Measurements from ENCODE around the gene BCL2L1.

BCL2L1 gene

DNA sequence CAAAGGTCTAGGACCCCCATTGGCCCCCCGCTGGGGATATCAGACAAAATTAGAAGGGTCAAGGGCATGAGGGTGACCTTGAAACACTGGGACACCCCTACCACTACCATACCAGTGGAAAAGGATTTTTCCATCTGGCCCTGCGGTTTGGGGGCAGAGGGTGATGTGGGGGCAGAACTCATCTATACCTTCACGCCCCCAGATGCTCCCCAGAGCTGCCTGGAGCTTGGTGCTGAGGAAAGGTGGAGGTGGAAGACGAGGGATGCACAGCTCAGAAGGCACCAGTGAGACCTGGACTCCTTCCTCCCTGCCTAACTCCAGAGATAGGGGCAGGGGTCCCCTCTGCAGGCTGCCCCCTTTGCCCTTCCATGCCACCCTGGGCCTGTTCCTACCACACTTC is 83.9 kb downstream of the BCL2L1 start:
- Histone ChIP-seq H3K4me1 (ENCODE audit: control extremely low read depth in 1 of 4, control insufficient read depth in 4 of 4, insufficient read depth in 4 of 4, low read length in 3 of 4) (peaks cover 0 to 8% (median 4%) of the 10 kb centered on the region in 4 experiments), H3K9me3 (ENCODE audit: control extremely low read depth in 1 of 5, control insufficient read depth in 4 of 5, insufficient read depth in 2 of 5, low read depth in 1 of 5, low read length in 4 of 5) (no peaks in the 10 kb centered on the region), H3K4me3 (ENCODE audit: control insufficient read depth in 1 of 7, extremely low read depth in 1 of 7, insufficient read depth in 4 of 7, low read depth in 2 of 7, low read length in 6 of 7) (no peak overlapping the region), H3K27ac (ENCODE audit: insufficient read depth in 1 of 2, low read depth in 1 of 2, low read length in 2 of 2, poor library complexity in 1 of 2, severe bottlenecking in 2 of 2) (no peak overlapping the region), H3K36me3 (ENCODE audit: control insufficient read depth in 4 of 4, insufficient read depth in 4 of 4, low read length in 3 of 4) (no peaks in the 10 kb centered on the region), H3K27me3 (replicated peaks in 2 of 5; ENCODE audit: control insufficient read depth in 4 of 5, insufficient read depth in 5 of 5, low read length in 4 of 5) (no peaks in the 10 kb centered on the region)
- POLR2A ChIA-PET, result no interaction called here
- CTCF ChIA-PET, result interaction anchor here (0.6 to 1.4 kb wide), 5 partner anchors 10 to 90 kb away, joined by 3 to 6 read pairs (median 3); no protein-coding TSS in a partner anchor
- WGBS (ENCODE audit: insufficient coverage), result 100% methylated on average over 2 of the region's 4 CpGs
- no peak for DNase-seq

- Histone ChIP-seq H3K4me1 (ENCODE audit: control extremely low read depth in 1 of 4, control insufficient read depth in 4 of 4, insufficient read depth in 4 of 4, low read length in 3 of 4) (peaks cover 0 to 8% (median 4%) of the 10 kb centered on the region in 4 experiments), H3K27me3 (replicated peaks in 2 of 5; ENCODE audit: control insufficient read depth in 4 of 5, insufficient read depth in 5 of 5, low read length in 4 of 5) (no peaks in the 10 kb centered on the region), H3K27ac (ENCODE audit: insufficient read depth in 1 of 2, low read depth in 1 of 2, low read length in 2 of 2, poor library complexity in 1 of 2, severe bottlenecking in 2 of 2) (no peak overlapping the region), H3K4me3 (ENCODE audit: control insufficient read depth in 1 of 7, extremely low read depth in 1 of 7, insufficient read depth in 4 of 7, low read depth in 2 of 7, low read length in 6 of 7) (no peak overlapping the region), H3K9me3 (ENCODE audit: control extremely low read depth in 1 of 5, control insufficient read depth in 4 of 5, insufficient read depth in 2 of 5, low read depth in 1 of 5, low read length in 4 of 5) (no peaks in the 10 kb centered on the region), H3K36me3 (ENCODE audit: control insufficient read depth in 4 of 4, insufficient read depth in 4 of 4, low read length in 3 of 4) (no peaks in the 10 kb centered on the region)
- CTCF ChIA-PET, result interaction anchor here (0.6 to 1.2 kb wide), 3 partner anchors 15 to 86 kb away, joined by 3 to 6 read pairs (median 3); no protein-coding TSS in a partner anchor
- POLR2A ChIA-PET, result no interaction called here
- WGBS (ENCODE audit: insufficient coverage), result 100% methylated on average over 1 of the region's 4 CpGs
- DNase-seq, result no peak
Measured at GRCh38 chr20:31638317-31638716, 84.4 kb downstream of the BCL2L1 start.

DNA sequence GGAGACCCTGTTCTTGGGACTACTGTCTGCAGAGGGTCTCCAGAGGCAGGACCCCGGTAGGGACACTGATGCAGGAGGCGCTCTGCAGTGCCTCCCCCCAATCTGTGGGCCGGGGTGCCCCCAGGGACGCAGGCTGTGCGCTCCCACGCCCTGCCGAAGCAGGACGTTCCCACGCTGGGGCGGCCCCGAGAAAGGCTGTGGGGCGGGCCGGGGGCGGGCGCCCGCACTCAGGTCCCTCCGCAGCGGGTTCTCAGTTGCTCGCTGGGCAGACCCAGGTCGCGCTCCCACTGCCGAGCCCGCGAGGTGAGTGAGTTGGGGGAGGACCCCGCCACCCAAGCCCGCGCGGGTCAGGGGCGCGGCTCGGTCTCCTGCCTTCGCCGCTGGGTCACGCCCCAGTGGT is 85.0 kb downstream of the BCL2L1 start, which contains the start of gene COX4I2:
Gene COX4I2 (plus strand): TSS at position 253 of the 400 bp plus-strand sequence. CDS start 1,106 bp downstream, outside the sequence.
- Histone ChIP-seq H3K27ac (ENCODE audit: insufficient read depth in 1 of 2, low read depth in 1 of 2, low read length in 2 of 2, poor library complexity in 1 of 2, severe bottlenecking in 2 of 2) (no peak within 1 kb of the TSS), H3K4me3 (ENCODE audit: control insufficient read depth in 1 of 7, extremely low read depth in 1 of 7, insufficient read depth in 4 of 7, low read depth in 2 of 7, low read length in 6 of 7) (no peak within 1 kb of the TSS), H3K9me3 (ENCODE audit: control extremely low read depth in 1 of 5, control insufficient read depth in 4 of 5, insufficient read depth in 2 of 5, low read depth in 1 of 5, low read length in 4 of 5) (no peaks in the 10 kb centered on the region), H3K36me3 (ENCODE audit: control insufficient read depth in 4 of 4, insufficient read depth in 4 of 4, low read length in 3 of 4) (no peaks in the 10 kb centered on the region), H3K4me1 (ENCODE audit: control extremely low read depth in 1 of 4, control insufficient read depth in 4 of 4, insufficient read depth in 4 of 4, low read length in 3 of 4) (peaks cover 0 to 2% (median under 1%) of the 10 kb centered on the region in 4 experiments), H3K27me3 (replicated peaks in 2 of 5; ENCODE audit: control insufficient read depth in 4 of 5, insufficient read depth in 5 of 5, low read length in 4 of 5) (no peaks in the 10 kb centered on the region)
- ChIA-PET CTCF (interaction anchor here (0.6 to 1.1 kb wide), 2 partner anchors 82 to 86 kb away, joined by 3 read pairs; no protein-coding TSS in a partner anchor), POLR2A (no interaction called here)
- DNase-seq, result no peak
- WGBS (ENCODE audit: insufficient coverage), result 59% methylated on average over 29 of the region's 34 CpGs

GRCh38 chr20:31633339-31633914 is 89.2 kb downstream of the BCL2L1 start:
- WGBS (ENCODE audit: insufficient coverage), result 94% methylated on average over 7 of the region's 14 CpGs
- H3K27ac ChIP-seq (ENCODE audit: insufficient read depth in 1 of 2, low read depth in 1 of 2, low read length in 2 of 2, poor library complexity in 1 of 2, severe bottlenecking in 2 of 2), result no peak overlapping the region
- H3K4me3 ChIP-seq (ENCODE audit: control insufficient read depth in 1 of 7, extremely low read depth in 1 of 7, insufficient read depth in 4 of 7, low read depth in 2 of 7, low read length in 6 of 7), result no peak overlapping the region
- ChIA-PET POLR2A (interaction anchor here (0.6 kb wide), 1 partner anchor 90 kb away, joined by 3 read pairs; no protein-coding TSS in a partner anchor), CTCF (interaction anchor here (0.8 to 5.8 kb wide), 28 partner anchors 8 to 184 kb away, joined by 3 to 53 read pairs (median 5); no protein-coding TSS in a partner anchor)
- no peaks in the 10 kb centered on the region for H3K36me3 ChIP-seq (ENCODE audit: control insufficient read depth in 4 of 4, insufficient read depth in 4 of 4, low read length in 3 of 4)
- no peaks in the 10 kb centered on the region for H3K27me3 ChIP-seq (replicated peaks in 2 of 5; ENCODE audit: control insufficient read depth in 4 of 5, insufficient read depth in 5 of 5, low read length in 4 of 5)
- H3K9me3 ChIP-seq (ENCODE audit: control extremely low read depth in 1 of 5, control insufficient read depth in 4 of 5, insufficient read depth in 2 of 5, low read depth in 1 of 5, low read length in 4 of 5), result no peaks in the 10 kb centered on the region
- no peaks in the 10 kb centered on the region for H3K4me1 ChIP-seq (ENCODE audit: control extremely low read depth in 1 of 4, control insufficient read depth in 4 of 4, insufficient read depth in 4 of 4, low read length in 3 of 4)
- DNase-seq, result no peak

DNA sequence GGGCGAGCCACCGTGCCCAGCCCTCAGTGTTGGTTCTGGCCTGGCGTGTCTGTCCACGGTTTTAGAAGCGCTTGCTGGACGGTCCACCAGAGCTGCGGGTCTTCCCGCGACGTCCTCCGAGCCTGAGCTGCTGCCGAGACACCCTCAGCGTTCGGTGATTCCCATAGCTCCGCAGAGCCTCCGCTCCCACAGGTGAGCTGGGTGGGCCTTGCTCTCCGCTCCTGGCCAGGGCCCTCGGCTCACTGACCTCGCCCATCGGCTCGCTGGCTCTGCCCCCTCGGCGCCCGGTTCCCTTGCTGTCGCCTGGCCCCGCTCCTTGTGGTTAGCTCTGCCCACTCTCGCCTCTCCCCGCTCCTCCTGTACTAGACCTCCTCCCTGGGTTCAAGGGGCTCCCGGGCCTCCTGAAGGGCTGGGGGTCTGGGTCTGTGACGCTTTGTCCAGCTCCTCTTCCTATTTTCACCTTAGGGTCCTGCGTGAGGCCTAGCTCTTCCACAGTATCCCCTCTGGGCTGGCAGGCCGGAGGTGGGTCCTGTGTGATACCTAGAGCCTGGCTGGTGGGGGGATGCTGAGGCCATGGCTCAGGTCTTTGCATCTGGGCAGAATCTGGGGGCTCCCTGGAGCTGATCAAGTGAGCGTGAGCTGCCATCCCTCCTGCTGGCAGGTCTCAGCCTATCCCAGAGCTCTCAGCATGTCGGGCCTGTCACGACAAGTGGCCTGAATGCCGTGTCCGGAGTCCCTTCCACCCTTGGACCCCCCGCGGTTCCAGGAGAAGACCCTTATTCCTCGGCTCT is 89.9 kb downstream of the BCL2L1 start:
- POLR2A ChIA-PET, result no interaction called here

DNA sequence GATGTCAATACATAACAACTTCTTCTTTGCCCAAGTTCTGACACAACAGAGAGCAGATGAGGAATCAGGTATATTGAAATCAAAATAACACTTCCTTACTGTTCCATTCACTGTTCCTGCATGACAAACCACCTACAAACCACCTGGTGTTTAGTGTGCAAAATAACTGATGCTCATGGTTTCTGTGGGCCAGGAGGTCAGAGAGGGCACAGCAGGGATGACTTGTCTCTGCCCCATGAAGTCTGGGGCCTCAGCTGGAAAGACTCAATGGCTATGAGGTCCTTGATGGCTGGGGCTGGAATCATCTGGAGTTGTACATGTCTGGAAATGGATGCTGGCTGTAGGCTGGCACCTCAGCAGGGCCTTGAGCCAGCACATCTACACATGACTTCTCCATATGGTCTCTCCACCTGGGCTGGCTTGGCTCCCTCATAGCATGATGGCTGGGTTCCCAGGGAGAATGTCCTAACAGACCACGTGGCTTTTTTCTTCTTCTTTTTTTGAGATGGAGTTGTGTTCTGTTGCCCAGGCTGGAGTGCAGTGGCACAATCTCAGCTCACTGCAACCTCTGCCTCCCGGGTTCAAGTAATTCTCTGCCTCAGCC is 92.4 kb downstream of the BCL2L1 start:
- ChIA-PET POLR2A (no interaction called here), CTCF (interaction anchor here (0.8 to 3.1 kb wide), 4 partner anchors 18 to 81 kb away, joined by 3 to 14 read pairs (median 5); no protein-coding TSS in a partner anchor)
- no CpG with 5 or more reads among the region's 2 CpGs for WGBS (ENCODE audit: insufficient coverage)

More for the DNA sequence above, 89.9 kb downstream of the BCL2L1 start:
- no peak for DNase-seq
- CTCF ChIA-PET, result interaction anchor here (1.0 to 5.8 kb wide), 14 partner anchors 7 to 91 kb away, joined by 3 to 53 read pairs (median 4); no protein-coding TSS in a partner anchor
- Histone ChIP-seq H3K9me3 (ENCODE audit: control extremely low read depth in 1 of 5, control insufficient read depth in 4 of 5, insufficient read depth in 2 of 5, low read depth in 1 of 5, low read length in 4 of 5) (no peaks in the 10 kb centered on the region), H3K36me3 (ENCODE audit: control insufficient read depth in 4 of 4, insufficient read depth in 4 of 4, low read length in 3 of 4) (no peaks in the 10 kb centered on the region), H3K27me3 (replicated peaks in 2 of 5; ENCODE audit: control insufficient read depth in 4 of 5, insufficient read depth in 5 of 5, low read length in 4 of 5) (no peaks in the 10 kb centered on the region), H3K4me1 (ENCODE audit: control extremely low read depth in 1 of 4, control insufficient read depth in 4 of 4, insufficient read depth in 4 of 4, low read length in 3 of 4) (no peaks in the 10 kb centered on the region), H3K27ac (ENCODE audit: insufficient read depth in 1 of 2, low read depth in 1 of 2, low read length in 2 of 2, poor library complexity in 1 of 2, severe bottlenecking in 2 of 2) (no peak overlapping the region), H3K4me3 (ENCODE audit: control insufficient read depth in 1 of 7, extremely low read depth in 1 of 7, insufficient read depth in 4 of 7, low read depth in 2 of 7, low read length in 6 of 7) (no peak overlapping the region)
- 94% methylated on average over 38 of the region's 40 CpGs for WGBS (ENCODE audit: insufficient coverage)

More for the DNA sequence above, 92.4 kb downstream of the BCL2L1 start:
- Histone ChIP-seq H3K36me3 (ENCODE audit: control insufficient read depth in 4 of 4, insufficient read depth in 4 of 4, low read length in 3 of 4) (no peaks in the 10 kb centered on the region), H3K27me3 (replicated peaks in 2 of 5; ENCODE audit: control insufficient read depth in 4 of 5, insufficient read depth in 5 of 5, low read length in 4 of 5) (no peaks in the 10 kb centered on the region), H3K4me1 (ENCODE audit: control extremely low read depth in 1 of 4, control insufficient read depth in 4 of 4, insufficient read depth in 4 of 4, low read length in 3 of 4) (no peaks in the 10 kb centered on the region), H3K9me3 (ENCODE audit: control extremely low read depth in 1 of 5, control insufficient read depth in 4 of 5, insufficient read depth in 2 of 5, low read depth in 1 of 5, low read length in 4 of 5) (no peaks in the 10 kb centered on the region), H3K27ac (ENCODE audit: insufficient read depth in 1 of 2, low read depth in 1 of 2, low read length in 2 of 2, poor library complexity in 1 of 2, severe bottlenecking in 2 of 2) (no peak overlapping the region), H3K4me3 (ENCODE audit: control insufficient read depth in 1 of 7, extremely low read depth in 1 of 7, insufficient read depth in 4 of 7, low read depth in 2 of 7, low read length in 6 of 7) (no peak overlapping the region)
- DNase-seq, result no peak
